Lower lobe of right lung (tissue), 2 donors: ENCODE data around the gene USP22. TPM values are rescaled to one million over a fixed set of nuclear protein-coding genes. Genes with fewer than 3 reads are reported as not detected.

Source experiments
- ATAC-seq, 2 donors: fragments of 200-7000 bp; cut with Tn5 transposase; one replicate each; pipeline ENCODE4 v1.9.1; 2020 to 2022; ENCODE audit warnings: mild to moderate bottlenecking in 2 of 2, moderate library complexity in 2 of 2
- DNase-seq: peaks from one replicate; pipeline ENCODE4 v3.0.0-alpha.2; 2020
- H3K27ac ChIP-seq: fragments of 200-600 bp; one replicate; pipeline ENCODE4 v1.8.0; 2022
- H3K27me3 ChIP-seq: fragments of 200-600 bp; one replicate; pipeline ENCODE4 v1.8.0; 2022; ENCODE audit warnings: low read depth
- H3K36me3 ChIP-seq: fragments of 200-600 bp; one replicate; pipeline ENCODE4 v1.8.0; 2022; ENCODE audit warnings: mild to moderate bottlenecking
- H3K4me1 ChIP-seq: fragments of 200-600 bp; one replicate; pipeline ENCODE4 v1.8.0; 2022
- H3K4me3 ChIP-seq: fragments of 200-600 bp; one replicate; pipeline ENCODE4 v1.8.0; 2022; ENCODE audit warnings: mild to moderate bottlenecking
- H3K9me3 ChIP-seq: fragments of 200-600 bp; one replicate; pipeline ENCODE4 v1.8.0; 2022
- intact Hi-C: fragments of 100-400 bp; cut with DNase I; formaldehyde crosslinking; loops from one replicate; pipeline ENCODE4 v1.11.0; 2022
- total RNA-seq: library from RNA; stranded (reverse); fragmentation: NEBNext Ultra II Directional; extraction: Animal tissue kit (Norgen Biotek cat#: 25700); gene quantifications from one replicate; pipeline ENCODE4 v1.2.1, GENCODE V29; 2021
- TF ChIP-seq, protein P1 (sequence below): fragments of 200-600 bp; IDR thresholded peaks from one replicate; pipeline ENCODE4 v1.8.0; 2022; ENCODE audit warnings: antibody characterized with exemption, mild to moderate bottlenecking
- donor health status: DM: no; HTN: yes; CAD: no; lungs with severe emphysema.

The USP22 gene
- total RNA-seq, 1 donor from 2014 or later, result 154 TPM

DNA sequence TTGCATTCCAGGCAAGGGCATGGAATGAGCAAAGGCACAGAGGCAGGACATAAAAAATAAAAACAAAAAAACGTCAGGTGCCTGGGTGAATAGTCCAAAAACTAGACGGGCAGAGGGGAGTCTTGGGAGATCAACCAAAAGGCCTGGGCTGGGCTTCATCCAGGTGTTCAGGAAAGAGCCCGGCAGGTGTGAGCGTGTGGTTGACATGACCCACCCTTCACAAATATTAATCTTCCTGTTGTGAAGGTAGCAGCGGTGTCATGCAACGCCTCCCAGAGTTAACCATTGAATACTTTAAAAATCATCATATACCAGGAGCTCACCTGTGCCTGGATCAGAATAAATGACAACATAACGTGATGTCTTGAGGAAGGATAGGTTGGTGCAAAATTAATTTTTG, 90.6 kb downstream of the USP22 start:
- intact Hi-C loops, result no loop called here
- Histone ChIP-seq H3K4me3 (no peak overlapping the region), H3K27me3 (no peaks in the 10 kb centered on the region), H3K36me3 (no peaks in the 10 kb centered on the region), H3K9me3 (no peaks in the 10 kb centered on the region), H3K4me1 (peaks cover 4% of the 10 kb centered on the region), H3K27ac (no peak overlapping the region)
- TF ChIP-seq, protein P1, sequence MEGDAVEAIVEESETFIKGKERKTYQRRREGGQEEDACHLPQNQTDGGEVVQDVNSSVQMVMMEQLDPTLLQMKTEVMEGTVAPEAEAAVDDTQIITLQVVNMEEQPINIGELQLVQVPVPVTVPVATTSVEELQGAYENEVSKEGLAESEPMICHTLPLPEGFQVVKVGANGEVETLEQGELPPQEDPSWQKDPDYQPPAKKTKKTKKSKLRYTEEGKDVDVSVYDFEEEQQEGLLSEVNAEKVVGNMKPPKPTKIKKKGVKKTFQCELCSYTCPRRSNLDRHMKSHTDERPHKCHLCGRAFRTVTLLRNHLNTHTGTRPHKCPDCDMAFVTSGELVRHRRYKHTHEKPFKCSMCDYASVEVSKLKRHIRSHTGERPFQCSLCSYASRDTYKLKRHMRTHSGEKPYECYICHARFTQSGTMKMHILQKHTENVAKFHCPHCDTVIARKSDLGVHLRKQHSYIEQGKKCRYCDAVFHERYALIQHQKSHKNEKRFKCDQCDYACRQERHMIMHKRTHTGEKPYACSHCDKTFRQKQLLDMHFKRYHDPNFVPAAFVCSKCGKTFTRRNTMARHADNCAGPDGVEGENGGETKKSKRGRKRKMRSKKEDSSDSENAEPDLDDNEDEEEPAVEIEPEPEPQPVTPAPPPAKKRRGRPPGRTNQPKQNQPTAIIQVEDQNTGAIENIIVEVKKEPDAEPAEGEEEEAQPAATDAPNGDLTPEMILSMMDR, result no peak
- DNase-seq (no peak), ATAC-seq (no peak)

Other genes starting within 250 kb of the USP22 start
- 20.9 TPM for gene DHRS7B, start 84.0 kb upstream of the USP22 start, total RNA-seq
- 20.2 TPM for gene TMEM11, start 171.2 kb upstream of the USP22 start, total RNA-seq
- 15.7 TPM for gene NATD1, start 210.4 kb upstream of the USP22 start, total RNA-seq
- gene MAP2K3, start 241.7 kb upstream of the USP22 start, total RNA-seq, result 55.2 TPM